HCT116 (cell line): ENCODE measurements around the gene SIL1. TPM values are rescaled to one million over a fixed set of nuclear protein-coding genes. Genes with fewer than 3 reads are reported as not detected.
"Not testable (repeated sequence)": the region's sequence is repeated elsewhere in the genome, so short reads cannot be mapped to it uniquely, and the experiment has no call there.

ENCODE experiments used
- ATAC-seq: fragments of 200-7000 bp; cut with Tn5 transposase; 2 replicates; pipeline ENCODE4 v1.9.1; 2020; ENCODE audit warnings: mild to moderate bottlenecking, moderate library complexity
- BruUV-seq: library from RNA; stranded (reverse); fragments of 400-500 nt; replicated peaks from 2 replicates; lab custom pipeline; 2021; lab: Mats Ljungman, UMichigan
- CTCF ChIA-PET: fragments of 300-600 bp; sonication (Branson Sonifier 250); formaldehyde crosslinking; loops from one replicate; lab custom pipeline; 2021; ENCODE audit warnings: antibody characterized with exemption; lab: Charles Lee
- POLR2A ChIA-PET: fragments of 300-600, 350-600 bp; sonication (Branson Sonifier 250); formaldehyde crosslinking; loops from one replicate; lab custom pipeline; 2021; ENCODE audit warnings: antibody characterized with exemption; lab: Charles Lee
- RAD21 ChIA-PET, 2 experiments: fragments of 300-600 bp; sonication (Branson Sonifier 250); formaldehyde crosslinking; loops; one replicate each; lab custom pipeline; 2023; ENCODE audit warnings: low total read pairs in 2 of 2; ENCODE audit not compliant: uncharacterized antibody in 2 of 2, unreplicated experiment in 2 of 2, low non-redundant PET in 1 of 2; lab: Charles Lee
- DNase-seq: peaks from one replicate; pipeline ENCODE4 v3.0.0-alpha.2; 2010; ENCODE audit warnings: low read depth, low spot score
- H2AFZ ChIP-seq: fragments of 200-600 bp; shearing (Covaris generic), sonication (generic); 2 replicates; pipeline ENCODE4 v1.6.1; 2017; ENCODE audit warnings: low read depth, mixed run types, mixed read lengths, antibody characterized with exemption, low read length; ENCODE audit not compliant: poor library complexity, severe bottlenecking
- H3K27ac ChIP-seq: 2 replicates; pipeline ENCODE4 v1.5.1; 2012; ENCODE audit warnings: low read depth, low read length
- H3K27me3 ChIP-seq: fragments of 200-600 bp; sonication (generic); 2 replicates; pipeline ENCODE4 v1.6.1; 2016; ENCODE audit warnings: mixed run types, low read length, mixed read lengths; ENCODE audit not compliant: insufficient read depth
- H3K36me3 ChIP-seq, 2 experiments: fragments of 200-500 bp in 1 of 2; fragments of 200-600 bp in 1 of 2; sonication (Bioruptor generic) in 1 of 2; sonication (generic) in 1 of 2; 2 replicates each; pipeline versions ENCODE4 v1.5.1 to v1.6.1; 2014 to 2016; ENCODE audit warnings: low read length in 2 of 2, inconsistent platforms in 1 of 2, mixed read lengths in 1 of 2, mixed run types in 1 of 2; ENCODE audit not compliant: insufficient read depth in 2 of 2, control insufficient read depth in 1 of 2
- H3K4me1 ChIP-seq, 2 experiments: fragments of 200-600 bp in 1 of 2; sonication (generic) in 1 of 2; 2 replicates each; pipeline versions ENCODE4 v1.5.1 to v1.6.1; 2012 to 2017; ENCODE audit warnings: low read length in 2 of 2, inconsistent platforms in 1 of 2, mild to moderate bottlenecking in 1 of 2, mixed read lengths in 1 of 2, mixed run types in 1 of 2, moderate library complexity in 1 of 2; ENCODE audit not compliant: insufficient read depth in 2 of 2, control insufficient read depth in 1 of 2
- H3K4me2 ChIP-seq: fragments of 200-600 bp; sonication (generic); 2 replicates; pipeline ENCODE4 v1.6.1; 2017; ENCODE audit warnings: mixed run types, low read length, mixed read lengths
- H3K4me3 ChIP-seq, 2 experiments: fragments of 200-600 bp in 1 of 2; sonication (generic) in 1 of 2; replicated peaks in 1 of 2; 2 replicates each; pipeline ENCODE4 v1.5.1; 2011 to 2016; ENCODE audit warnings: low read length in 2 of 2, control low read depth in 1 of 2, low read depth in 1 of 2, mild to moderate bottlenecking in 1 of 2, mixed read lengths in 1 of 2, mixed run types in 1 of 2
- H3K79me2 ChIP-seq: fragments of 200-600 bp; sonication (generic); 2 replicates; pipeline ENCODE4 v1.6.1; 2017; ENCODE audit warnings: mild to moderate bottlenecking, mixed run types, low read length, moderate library complexity, mixed read lengths; ENCODE audit not compliant: insufficient read depth
- H3K9ac ChIP-seq: fragments of 200-600 bp; sonication (generic); 2 replicates; pipeline ENCODE4 v1.6.1; 2016; ENCODE audit warnings: low read length, mixed read lengths
- H3K9me2 ChIP-seq: fragments of 200-600 bp; sonication (generic), shearing (Covaris generic); 2 replicates; pipeline ENCODE4 v1.6.1; 2017; ENCODE audit warnings: mixed run types, mild to moderate bottlenecking, moderate library complexity; ENCODE audit not compliant: insufficient read depth
- H3K9me3 ChIP-seq, 2 experiments: fragments of 200-500 bp in 1 of 2; fragments of 200-600 bp in 1 of 2; sonication (Bioruptor generic) in 1 of 2; sonication (generic) in 1 of 2; 2 replicates each; pipeline ENCODE4 v1.6.1; 2014 to 2017; ENCODE audit warnings: low read length in 2 of 2, mixed read lengths in 2 of 2, inconsistent platforms in 1 of 2, low read depth in 1 of 2, mild to moderate bottlenecking in 1 of 2, mixed run types in 1 of 2, moderate library complexity in 1 of 2; ENCODE audit not compliant: control insufficient read depth in 1 of 2, insufficient read depth in 1 of 2
- H4K20me1 ChIP-seq: fragments of 200-600 bp; sonication (generic), shearing (Covaris generic); 2 replicates; pipeline ENCODE4 v1.6.1; 2017; ENCODE audit warnings: mixed run types, mild to moderate bottlenecking, moderate library complexity; ENCODE audit not compliant: insufficient read depth
- EGR1 ChIP-seq: IDR thresholded peaks from 2 replicates; pipeline ENCODE4 v1.6.1; 2012; ENCODE audit warnings: low read depth
- SRF ChIP-seq: IDR thresholded peaks from 2 replicates; pipeline ENCODE4 v1.6.1; 2012; ENCODE audit warnings: low read depth
- ZNF274 ChIP-seq: fragments of 200-500 bp; sonication (Bioruptor generic); IDR thresholded peaks from 2 replicates; pipeline ENCODE4 v1.6.1; 2014; ENCODE audit warnings: mild to moderate bottlenecking, low read depth, low read length, inconsistent platforms
- intact Hi-C: fragments of 100-400 bp; cut with micrococcal nuclease; formaldehyde crosslinking; loops from 2 replicates; pipeline ENCODE4 v1.10.0; 2022
- total RNA-seq: library from RNA; stranded (reverse); gene quantifications from one replicate; pipeline ENCODE4 v1.2.1, GENCODE V29; 2021; ENCODE audit not compliant: unreplicated experiment

The SIL1 gene
- total RNA-seq, 1 experiment from 2014 or later = 34.0 TPM

- CTCF ChIA-PET = no interaction called here
- Histone ChIP-seq H3K9me3 (no peaks in the 10 kb centered on the region), H3K27me3 (no peaks in the 10 kb centered on the region), H3K9ac (no peak overlapping the region), H3K4me3 (no peak overlapping the region), H3K4me1 (peaks cover 0 to 14% of the 10 kb centered on the region in 2 experiments; a peak in 1 of 4 replicates), H2AFZ (no peak overlapping the region), H3K36me3 (no peaks in the 10 kb centered on the region), H3K4me2 (no peak overlapping the region), H3K79me2 (no peaks in the 10 kb centered on the region), H3K9me2 (no peaks in the 10 kb centered on the region), H3K27ac (no peak overlapping the region), H4K20me1 (no peaks in the 10 kb centered on the region)
- intact Hi-C loops = no loop called here
- BruUV-seq = no TSS peak
- ATAC-seq = no peak
- TF ChIP-seq ZNF274 (no peak), SRF (no peak), EGR1 (no peak)
- RAD21 ChIA-PET = no interaction called here
- DNase-seq = no peak
- POLR2A ChIA-PET = no interaction called here
Measured at GRCh38 chr5:139012176-139012575, 186.0 kb downstream of the SIL1 start.

GRCh38 chr5:139011156-139011555, 187.0 kb downstream of the SIL1 start:
- Histone ChIP-seq H3K4me3 (peak overlapping the region; percentile 15 to 16; a peak in 2 of 4 replicates), H3K27ac (peak overlapping the region; percentile 14; the same call in 1 of the 2 replicates), H3K4me1 (peaks cover 0 to 14% of the 10 kb centered on the region in 2 experiments; a peak in 1 of 4 replicates), H3K4me2 (peak overlapping the region; percentile 29)
- RAD21 ChIA-PET, CTCF ChIA-PET, H3K9me2 ChIP-seq, POLR2A ChIA-PET, H3K9ac ChIP-seq, DNase-seq, intact Hi-C loops, H3K27me3 ChIP-seq, ATAC-seq, H2AFZ ChIP-seq, H3K36me3 ChIP-seq, H3K79me2 ChIP-seq, H3K9me3 ChIP-seq, H4K20me1 ChIP-seq: not testable (repeated sequence)
- TSS peak; percentile 36 for BruUV-seq
